HG02870 (cell line): ENCODE measurements around the gene TAB2.
"Not testable (repeated sequence)": the region's sequence is repeated elsewhere in the genome, so short reads cannot be mapped to it uniquely, and the experiment has no call there.

ENCODE experiments used
- ATAC-seq: cut with Tn5 transposase; IDR thresholded peaks from one replicate; pipeline ENCODE4 v1.9.1; 2021; ENCODE audit warnings: mild to moderate bottlenecking, moderate library complexity; ENCODE audit not compliant: unreplicated experiment

Gene TAB2

DNA sequence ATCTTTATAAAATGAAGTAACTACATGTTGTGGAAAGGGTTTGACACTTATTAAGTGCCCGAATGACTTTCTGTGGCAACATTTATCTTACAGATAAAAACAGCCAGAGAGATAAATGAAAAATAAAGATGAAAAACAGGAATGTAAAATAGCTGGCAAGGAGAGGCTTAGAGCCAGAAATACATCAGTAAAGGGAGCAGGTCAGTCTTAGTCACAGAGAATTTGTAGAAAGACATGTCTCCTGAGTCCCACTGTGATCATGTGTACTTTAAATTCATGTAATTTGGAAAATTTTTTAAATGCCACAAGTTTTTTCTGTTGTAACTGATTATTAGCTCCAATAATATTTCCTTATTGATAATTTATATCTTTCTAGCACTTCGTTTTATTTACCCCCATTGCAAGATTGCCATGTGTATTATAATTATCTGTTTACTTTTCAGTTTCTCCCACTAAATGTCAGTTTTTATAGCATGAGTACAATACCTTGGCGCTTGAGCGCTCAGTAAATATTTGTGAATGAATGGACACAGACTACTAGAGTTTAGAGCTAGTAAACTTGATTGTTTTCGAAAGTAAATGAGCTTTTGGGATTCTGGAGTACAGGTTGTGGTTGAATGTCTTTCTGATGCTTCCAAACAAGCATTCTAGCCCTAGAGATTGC, 15.2 kb downstream of the TAB2 start:
- no peak for ATAC-seq

DNA sequence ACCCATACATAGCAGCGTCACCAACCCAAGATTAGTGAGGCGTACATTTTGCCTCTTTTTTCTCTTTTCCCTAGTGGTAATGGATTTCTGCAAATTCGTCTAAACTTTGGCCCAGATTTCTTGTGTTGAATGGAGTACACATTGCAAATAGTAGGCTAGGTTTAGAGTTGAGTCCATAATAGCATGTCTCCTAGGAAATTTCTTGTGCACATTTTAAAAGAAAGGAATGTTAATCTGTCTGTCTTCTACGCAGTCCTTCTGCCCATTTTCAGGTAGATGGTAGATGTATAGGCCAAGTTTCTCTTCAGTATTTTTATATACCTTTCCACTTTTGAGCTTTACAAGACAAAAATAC, 15.7 kb downstream of the TAB2 start:
- no peak for ATAC-seq

DNA sequence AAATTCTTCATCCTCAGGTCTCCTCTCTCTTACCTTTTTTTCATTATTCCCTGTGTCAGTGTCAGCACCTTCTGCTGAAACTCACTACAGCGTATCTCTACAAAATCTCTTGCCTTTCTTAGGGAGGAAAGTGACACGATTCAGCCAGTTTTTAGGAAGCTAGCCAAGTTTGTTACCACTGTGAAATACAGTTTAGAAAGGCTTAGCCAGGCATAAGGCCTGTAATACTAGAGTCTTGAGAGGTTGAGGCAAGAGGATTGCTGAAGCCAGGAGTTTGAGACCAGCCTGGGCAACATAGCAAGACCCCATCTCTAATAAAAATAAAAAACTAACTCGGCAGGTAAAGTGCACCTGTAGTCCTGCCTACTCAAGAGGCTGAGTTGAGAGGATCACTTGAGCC, 16.7 kb downstream of the TAB2 start:
- ATAC-seq: no peak

DNA sequence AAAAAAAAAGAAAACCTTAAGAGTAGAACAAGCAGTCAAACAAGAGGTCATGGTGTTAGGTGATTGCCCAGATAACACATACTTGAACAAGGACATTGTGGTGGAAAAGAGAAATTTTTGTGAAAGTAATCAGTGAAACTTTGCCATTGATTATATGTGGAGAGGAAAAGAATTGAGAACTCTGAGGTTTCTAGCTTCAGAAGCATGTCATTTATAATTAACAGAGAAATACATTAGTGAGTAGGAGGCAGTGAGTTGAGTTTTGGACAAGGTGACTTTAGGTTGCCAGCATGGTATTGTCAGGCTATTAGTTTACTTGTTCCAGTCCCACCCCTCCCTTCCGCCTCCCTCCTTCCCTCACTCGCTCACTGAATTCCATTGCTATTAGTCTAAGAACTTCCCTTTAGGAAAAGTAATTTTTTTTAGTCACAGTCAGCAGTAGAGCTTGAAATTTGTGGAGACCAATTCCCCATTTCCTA, 17.2 kb downstream of the TAB2 start:
- no peak for ATAC-seq

DNA sequence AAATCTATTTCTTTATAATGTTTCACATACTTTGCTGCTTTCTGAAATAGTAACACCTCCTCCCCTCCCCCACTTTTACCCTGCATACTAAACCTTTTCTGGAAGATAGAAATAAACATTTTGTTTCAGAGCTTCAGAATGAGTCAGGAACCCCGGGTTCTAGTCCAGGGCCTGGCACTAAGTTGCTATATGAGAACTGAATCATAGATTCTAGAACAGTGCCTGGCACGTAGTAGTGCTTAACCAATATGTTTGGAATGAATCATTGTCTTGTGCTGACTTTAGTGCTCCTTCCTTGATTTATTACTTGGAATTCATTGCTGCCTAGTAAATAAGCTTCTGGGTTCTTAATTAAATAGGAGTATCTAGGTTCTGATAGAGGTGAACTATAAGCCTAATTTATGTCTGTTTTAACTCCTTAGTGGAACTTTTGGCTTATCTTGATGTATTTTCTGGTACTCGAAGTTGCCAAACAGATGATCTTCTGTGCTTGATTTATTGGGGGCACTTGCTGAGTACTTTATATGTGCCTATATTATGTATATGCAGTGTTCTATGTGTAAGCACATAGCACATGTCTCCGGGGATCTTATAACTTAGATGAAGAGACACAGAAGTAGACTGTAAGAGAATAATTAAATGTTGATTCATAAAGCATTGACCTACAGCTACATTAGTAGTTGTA, 18.6 kb downstream of the TAB2 start:
- peak; percentile 42 for ATAC-seq

DNA sequence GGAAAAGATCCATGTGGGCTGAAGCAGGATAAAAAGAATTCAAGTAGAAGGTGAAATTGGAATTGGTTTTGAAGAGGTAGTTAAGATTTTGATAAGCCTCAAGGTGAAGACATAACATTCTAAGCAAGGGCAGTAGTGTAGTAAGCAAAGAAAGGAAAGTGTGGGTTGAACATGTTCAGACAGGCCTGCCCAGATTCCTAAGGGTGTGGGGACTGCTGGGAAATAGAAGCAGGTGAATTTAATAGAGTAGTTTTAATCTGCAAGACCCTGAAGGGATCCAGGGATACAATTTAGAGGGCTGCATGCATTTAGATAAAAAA, 19.1 kb downstream of the TAB2 start:
- no peak for ATAC-seq

DNA sequence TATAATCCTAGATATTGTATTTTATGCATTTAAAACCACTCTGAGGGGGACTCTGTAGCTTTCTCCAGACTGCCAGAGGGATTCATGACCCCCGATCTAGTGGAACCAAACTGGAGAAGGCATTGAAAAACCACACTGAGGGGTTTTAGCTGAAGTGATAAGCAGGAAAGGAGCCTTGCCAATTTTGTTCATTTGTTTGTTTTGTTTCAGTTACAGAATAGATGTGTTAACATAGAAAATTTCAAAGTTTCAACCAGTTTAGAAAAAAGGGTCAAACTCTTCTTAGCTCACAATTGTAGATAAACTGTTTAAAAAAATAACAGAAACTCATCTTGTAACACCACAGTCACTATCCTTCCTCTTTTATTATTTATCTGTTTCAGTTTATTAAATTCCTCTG, 19.8 kb downstream of the TAB2 start:
- ATAC-seq: no peak

DNA sequence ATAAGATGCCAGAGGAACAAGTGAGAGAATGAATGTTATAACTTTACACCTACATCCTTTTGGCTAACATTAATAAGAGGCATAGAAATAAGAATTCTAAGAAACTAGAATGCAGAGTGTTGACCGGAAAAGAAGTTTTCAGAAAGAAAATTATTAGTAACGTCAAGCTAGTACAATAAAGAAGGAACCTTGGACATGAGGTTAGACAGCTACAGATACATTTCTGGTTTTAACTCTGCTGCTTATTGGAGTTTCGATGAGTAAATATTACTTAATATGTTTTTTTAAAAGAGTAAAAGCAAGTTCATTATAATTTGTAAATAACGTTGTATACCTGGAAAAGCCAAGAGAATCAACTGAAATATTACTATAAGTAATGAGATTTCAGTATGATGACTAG, 22.7 kb downstream of the TAB2 start:
- ATAC-seq: no peak

DNA sequence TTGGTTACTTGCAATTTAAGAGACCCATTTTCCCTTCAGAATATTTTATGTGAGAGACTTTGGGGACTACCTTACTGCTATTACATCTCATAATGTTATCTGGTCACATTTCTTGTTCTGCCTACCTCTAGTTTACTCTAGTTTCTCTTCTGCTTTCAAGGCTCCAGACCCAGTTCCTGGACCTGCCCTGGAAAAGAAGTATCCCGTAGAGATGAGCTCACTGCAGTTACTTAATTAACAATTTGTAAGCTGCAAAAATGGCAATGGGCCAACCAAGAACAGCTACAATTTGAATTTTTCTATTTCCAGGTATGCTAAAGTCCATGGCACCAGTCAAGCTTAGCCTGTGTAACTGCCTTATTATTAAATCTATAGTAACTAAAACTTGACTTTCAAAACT, 25.0 kb downstream of the TAB2 start:
- ATAC-seq: peak; percentile 59

DNA sequence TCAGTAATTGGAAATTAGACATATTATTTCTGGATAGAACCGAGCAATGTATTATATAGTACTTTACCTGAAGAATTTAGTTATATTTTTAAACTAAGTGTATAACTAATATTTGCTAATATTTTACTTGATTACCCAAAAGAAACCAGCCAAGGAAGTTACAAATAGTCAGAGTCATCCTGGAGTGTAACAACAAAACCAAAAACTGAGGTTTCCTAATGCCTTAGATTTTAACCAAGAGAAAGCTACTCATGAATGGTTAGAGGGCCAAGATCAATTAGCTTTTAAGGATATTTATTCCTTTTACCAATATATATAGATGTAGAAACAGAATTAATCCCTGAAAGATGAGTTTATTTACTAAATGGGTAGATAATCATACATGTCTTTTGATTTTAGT, 26.0 kb downstream of the TAB2 start:
- no peak for ATAC-seq

DNA sequence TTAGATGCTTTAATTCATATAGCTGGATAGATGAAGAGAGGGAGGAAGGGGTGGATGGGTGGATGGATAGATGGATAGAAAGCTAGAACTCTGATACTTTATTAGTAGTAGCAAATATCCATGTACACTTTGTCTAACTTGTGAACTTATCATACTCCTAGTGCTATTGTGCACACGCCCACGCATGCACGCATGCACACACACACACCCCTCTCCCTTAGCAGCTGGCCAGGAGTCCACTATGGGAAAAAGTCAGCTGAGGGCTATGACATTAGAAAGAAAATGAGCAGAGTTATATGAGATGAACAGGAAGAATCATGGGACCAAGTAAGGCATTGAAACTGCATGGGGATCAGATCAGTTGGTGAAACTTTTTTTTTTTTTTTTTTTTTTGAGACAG, 28.6 kb downstream of the TAB2 start:
- no peak for ATAC-seq

DNA sequence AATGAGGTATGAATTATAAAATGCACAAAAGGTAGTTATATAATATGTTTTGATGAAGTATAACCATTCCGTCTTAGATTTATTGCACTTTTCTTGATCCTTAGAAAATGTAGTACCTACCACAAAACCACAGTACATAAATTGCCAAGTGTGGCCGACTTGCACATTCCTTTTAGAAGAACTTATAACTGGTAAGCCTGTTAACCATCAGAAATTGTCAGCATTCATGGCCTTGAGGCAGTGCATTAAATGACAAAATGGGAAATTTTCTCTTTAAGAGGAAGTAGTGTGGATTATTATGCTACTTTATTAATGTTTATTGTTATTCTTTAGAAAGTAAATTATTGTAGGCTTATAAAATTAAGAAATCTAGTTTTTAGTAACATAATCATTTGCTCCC, 29.6 kb downstream of the TAB2 start:
- ATAC-seq: no peak

DNA sequence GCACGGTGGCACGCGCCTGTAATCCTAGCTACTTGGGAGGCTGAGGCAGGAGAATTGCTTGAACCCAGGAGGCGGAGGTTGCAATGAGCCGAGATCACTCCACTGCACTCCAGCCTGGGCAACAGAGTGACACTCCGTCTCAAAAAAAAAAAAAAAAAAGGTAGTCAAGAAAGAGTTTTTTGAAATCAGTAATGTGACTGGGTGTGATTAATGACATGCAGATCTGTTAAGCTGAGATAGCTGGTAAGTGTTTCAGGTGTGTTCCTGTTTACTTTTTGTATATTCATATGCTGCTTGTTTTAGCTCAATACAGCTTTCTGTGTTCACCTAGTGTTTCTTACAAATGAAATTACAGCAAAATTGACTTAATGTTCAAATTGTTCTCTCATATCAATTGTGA, 31.8 kb downstream of the TAB2 start:
- not testable (repeated sequence) for ATAC-seq

DNA sequence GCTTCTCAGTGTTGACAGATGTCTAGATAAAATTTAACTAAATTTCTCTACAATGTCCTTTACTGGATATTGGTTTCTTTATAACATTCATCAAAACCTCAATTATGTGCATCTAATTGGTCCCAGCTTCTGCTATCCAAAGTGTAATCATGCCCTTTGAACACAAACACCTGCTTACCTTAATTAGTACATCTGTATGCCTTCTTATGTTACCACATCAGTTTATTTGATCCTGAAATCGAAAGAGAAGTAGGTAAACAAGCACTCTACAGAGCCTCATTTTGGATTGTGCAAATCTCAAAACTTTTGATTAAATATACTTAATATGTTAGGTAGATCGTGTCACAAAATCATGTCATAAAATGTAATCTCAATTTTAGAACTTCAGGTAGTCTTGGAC, 36.5 kb downstream of the TAB2 start:
- no peak for ATAC-seq

DNA sequence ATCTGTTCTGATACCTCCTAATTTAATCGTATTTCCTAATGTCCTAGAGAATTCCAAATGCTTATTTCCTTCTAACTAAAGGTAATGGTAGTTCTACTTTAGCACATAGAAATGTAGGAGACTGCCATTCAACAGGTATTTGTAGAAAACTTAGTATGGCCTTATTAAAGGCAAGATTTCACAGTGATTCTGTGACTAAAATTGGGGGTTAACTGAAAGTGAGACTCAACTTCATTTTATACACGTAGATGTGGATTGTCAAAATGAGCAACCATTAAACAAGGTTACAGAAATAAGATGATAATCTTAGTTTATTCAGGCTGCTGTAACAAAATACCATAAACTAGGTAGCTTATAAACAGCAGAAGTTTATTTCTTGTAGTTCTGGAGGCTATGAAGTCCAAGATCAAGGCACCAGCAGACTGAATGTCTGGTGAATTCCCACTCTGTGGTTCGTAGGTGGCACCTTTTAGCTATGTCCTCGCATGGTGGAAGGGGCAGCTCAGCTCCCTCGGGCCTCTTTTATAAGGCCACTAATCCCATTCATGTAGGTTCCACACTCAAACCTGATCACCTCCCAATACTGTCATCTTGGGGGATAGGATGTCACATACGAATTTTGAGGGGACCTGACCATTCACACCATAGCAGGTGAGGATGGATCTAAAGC, 38.7 kb downstream of the TAB2 start:
- no peak for ATAC-seq

DNA sequence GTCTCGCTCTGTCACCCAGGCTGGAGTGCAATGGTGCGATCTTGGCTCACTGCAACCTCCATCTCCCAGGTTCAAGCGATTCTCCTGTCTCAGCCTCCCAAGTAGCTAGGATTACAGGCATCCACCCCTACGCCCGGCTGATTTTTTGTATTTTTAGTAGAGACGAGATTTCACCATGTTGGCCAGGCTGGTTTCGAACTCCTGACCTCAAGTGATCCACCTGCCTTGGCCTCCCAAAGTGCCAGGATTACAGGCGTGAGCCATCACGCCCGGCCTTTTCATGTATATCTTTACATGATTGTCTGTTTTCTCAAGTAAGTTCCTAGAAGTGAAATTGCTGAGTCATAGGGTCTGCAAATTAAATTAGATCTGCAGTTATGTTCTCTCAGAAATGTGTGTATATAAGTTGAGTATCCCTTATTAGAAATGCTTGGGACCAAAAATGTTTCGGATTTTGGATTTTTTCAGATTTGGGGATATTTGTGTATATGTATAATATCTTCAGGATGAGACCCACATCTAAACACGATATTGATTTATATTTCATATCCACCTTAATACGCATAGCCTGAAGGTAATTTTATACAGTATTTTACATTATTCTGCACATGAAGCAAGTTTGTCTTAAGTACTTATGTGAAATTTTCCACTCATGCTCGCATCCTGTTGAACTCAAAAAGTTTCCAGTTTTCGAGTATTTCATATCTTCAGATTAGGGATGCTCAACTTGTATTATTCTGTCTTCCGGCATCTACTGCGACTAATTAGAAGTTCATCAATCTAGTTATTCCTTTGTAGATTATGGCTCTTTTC, 40.4 kb downstream of the TAB2 start:
- no peak for ATAC-seq

DNA sequence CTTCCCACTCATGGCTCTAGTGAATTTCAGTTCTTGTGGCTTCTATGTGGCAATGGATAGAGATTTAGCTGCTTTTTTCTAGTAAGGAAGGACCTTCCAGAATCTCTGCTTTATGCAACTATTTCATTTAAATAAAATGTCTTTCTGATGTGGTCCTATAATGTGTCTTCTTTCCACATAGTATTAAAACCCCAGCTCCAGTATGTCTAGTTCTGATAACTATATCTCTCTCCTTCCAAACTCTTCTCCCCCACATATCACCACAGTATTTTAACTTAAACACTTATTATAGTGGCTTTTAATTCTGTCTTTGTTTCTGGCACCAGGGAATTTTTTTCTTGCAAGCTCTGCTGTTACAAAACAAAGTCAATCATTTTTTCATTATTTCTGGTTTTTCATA, 41.9 kb downstream of the TAB2 start:
- ATAC-seq: no peak

DNA sequence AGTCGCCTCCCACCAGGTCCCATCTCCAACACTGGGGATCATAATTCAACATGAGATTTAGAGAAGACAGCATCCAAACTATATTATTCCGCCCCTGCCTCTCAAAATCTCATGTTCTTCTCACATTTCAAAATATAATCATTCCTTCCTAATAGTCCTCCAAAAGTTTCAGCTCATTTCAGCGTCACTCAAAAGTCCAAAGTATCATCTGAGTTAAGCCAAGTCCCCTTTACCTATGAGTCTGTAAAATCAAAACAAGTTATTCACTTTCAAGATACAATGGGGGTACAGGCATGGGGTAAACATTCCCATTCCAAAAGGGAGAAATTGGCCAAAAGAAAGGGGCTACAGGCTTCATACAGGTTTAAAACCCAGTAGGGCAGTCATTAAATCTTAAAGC, 43.0 kb downstream of the TAB2 start:
- ATAC-seq: no peak

DNA sequence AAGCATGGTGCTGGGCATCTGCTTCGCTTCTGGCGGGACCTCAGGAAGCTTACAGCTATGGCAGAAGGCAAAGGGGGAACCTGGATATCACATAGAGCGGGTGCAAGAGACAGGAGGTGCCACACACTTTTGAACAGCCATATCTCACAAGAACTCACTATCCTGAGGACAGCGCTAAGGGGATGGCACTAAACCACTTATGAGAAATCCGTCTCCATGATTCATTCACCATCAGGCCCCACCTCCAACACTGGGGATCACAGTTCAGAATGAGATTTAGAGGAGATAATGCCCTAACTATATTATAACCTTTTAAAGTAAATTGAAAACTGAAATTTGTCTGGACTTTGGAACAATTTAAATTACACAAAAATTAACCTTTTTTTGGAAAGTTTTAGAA, 44.8 kb downstream of the TAB2 start:
- ATAC-seq: no peak

DNA sequence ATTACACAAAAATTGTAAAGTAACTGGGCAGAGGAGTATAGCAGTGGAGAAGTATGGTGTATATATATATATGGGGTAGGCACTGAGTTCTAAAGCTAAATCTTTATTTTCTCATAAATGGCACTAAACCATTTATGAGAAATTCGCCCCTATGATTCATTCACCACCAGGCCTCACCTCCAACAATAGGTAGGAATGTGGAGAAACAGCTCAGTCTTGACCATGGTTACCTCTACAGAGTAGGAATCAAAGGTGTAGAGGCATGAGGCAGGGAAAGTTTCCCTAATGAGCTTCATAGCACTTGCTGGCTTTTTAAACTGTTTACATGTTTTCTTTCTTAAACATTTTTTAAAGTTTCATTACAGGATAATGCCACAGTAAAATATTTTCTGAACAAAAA, 45.6 kb downstream of the TAB2 start:
- no peak for ATAC-seq

DNA sequence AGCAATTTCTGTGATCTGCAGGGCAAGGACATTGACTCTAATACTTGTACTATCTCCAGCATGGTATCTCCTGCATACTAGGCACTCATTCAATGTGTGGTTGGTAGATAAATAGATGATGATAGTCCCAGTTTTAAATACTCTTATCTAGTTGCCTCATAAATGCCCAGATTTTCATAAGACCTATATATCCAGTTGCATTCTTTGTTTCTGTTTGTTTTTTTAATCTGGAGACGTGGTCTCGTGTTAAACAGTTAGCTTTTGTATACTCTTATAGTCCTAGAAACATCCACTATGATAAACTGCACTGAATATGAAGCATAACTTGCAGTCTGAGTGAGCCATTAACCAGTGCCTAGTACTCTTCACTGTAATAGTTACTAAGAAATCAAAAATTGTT, 47.0 kb downstream of the TAB2 start:
- ATAC-seq: no peak

DNA sequence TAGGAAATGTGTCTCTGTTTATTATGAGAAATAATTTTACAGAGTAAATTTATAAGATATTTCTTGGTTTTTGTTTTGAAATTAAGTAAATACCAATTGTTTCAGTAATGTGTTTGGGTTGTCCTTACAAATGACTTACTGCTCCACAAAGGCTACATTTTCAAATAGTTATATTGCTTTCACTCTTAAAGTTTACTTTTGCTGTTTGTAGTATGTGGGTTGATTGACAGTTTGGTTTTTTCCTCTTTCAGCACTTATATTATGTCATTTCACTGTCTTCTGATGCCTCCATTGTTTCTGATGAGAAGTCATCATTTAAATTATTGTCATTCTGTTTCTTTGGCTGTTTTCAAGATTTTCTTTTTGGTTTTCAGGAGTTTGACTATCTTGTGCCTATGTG, 47.7 kb downstream of the TAB2 start:
- ATAC-seq: no peak
